Natural killer cell (primary cell): ENCODE measurements around the gene GIMAP1. TPM values are rescaled to one million over a fixed set of nuclear protein-coding genes. Genes with fewer than 3 reads are reported as not detected.
A peak's percentile ranks its signal among the peaks of the same experiment; 100 is the strongest.

Experiments used
- ATAC-seq, 3 donors: fragments of 150-1000 bp in 2 of 3; fragments of 200-7000 bp in 1 of 3; cut with Tn5 transposase; 1 replicate in 1 of 3; 2 replicates in 2 of 3; pipeline ENCODE4 v1.10.0; 2021; ENCODE audit warnings: mild to moderate bottlenecking in 2 of 3, moderate library complexity in 2 of 3
- DNase-seq, 2 donors: peaks; one replicate each; pipeline versions ENCODE4 v3.0.0 to v3.0.0-alpha.2; 2013 to 2021; ENCODE audit warnings: mixed read lengths in 1 of 2
- H3K27ac ChIP-seq: one replicate; pipeline ENCODE4 v1.5.1; 2013; ENCODE audit warnings: mild to moderate bottlenecking, low read length
- H3K27me3 ChIP-seq: one replicate; pipeline ENCODE4 v1.6.1; 2013; ENCODE audit warnings: low read length; ENCODE audit not compliant: control insufficient read depth, insufficient read depth
- H3K36me3 ChIP-seq: one replicate; pipeline ENCODE4 v1.6.1; 2013; ENCODE audit warnings: low read length; ENCODE audit not compliant: control insufficient read depth, insufficient read depth
- H3K4me1 ChIP-seq: one replicate; pipeline ENCODE4 v1.6.1; 2013; ENCODE audit warnings: low read length; ENCODE audit not compliant: control insufficient read depth, insufficient read depth
- H3K4me3 ChIP-seq: one replicate; pipeline ENCODE4 v1.5.1; 2013; ENCODE audit warnings: low read length
- H3K9me3 ChIP-seq: one replicate; pipeline ENCODE4 v1.6.1; 2013; ENCODE audit warnings: low read length; ENCODE audit not compliant: control insufficient read depth, insufficient read depth
- H3K27ac Mint-ChIP-seq, 2 donors: one replicate each; pipeline ENCODE4 v1.8.0; 2022; ENCODE audit warnings: mild to moderate bottlenecking in 2 of 2, mixed read lengths in 2 of 2, moderate library complexity in 1 of 2
- H3K27me3 Mint-ChIP-seq, 2 donors: one replicate each; pipeline ENCODE4 v1.8.0; 2022; ENCODE audit warnings: low read depth in 2 of 2, mixed read lengths in 2 of 2
- H3K36me3 Mint-ChIP-seq: one replicate; pipeline ENCODE4 v1.8.0; 2022; ENCODE audit warnings: mixed read lengths
- H3K4me1 Mint-ChIP-seq, 2 donors: one replicate each; pipeline ENCODE4 v1.8.0; 2022; ENCODE audit warnings: mixed read lengths in 2 of 2
- H3K4me3 Mint-ChIP-seq: one replicate; pipeline ENCODE4 v1.8.0; 2022; ENCODE audit warnings: mild to moderate bottlenecking, moderate library complexity, mixed read lengths
- H3K9me3 Mint-ChIP-seq, 2 donors: one replicate each; pipeline ENCODE4 v1.8.0; 2022; ENCODE audit warnings: mixed read lengths in 2 of 2
- CTCF ChIP-seq: fragments of 200-600 bp; IDR thresholded peaks from one replicate; pipeline ENCODE4 v1.8.0; 2022; ENCODE audit warnings: antibody characterized with exemption
- WGBS: methylation state at CpG from one replicate; pipeline ENCODE4 v1.1.7; 2013; ENCODE audit warnings: missing lambda C conversion rate; ENCODE audit not compliant: insufficient coverage; 5-methylcytosine and 5-hydroxymethylcytosine counted together
- intact Hi-C: fragments of 100-400 bp; cut with micrococcal nuclease; formaldehyde crosslinking; loops from one replicate; pipeline ENCODE4 v1.14.2; 2022
- total RNA-seq, 4 donors: library from RNA; stranded (reverse); fragments of 120-200 nt in 1 of 4; gene quantifications; one replicate each; pipeline versions ENCODE4 v1.2.3 to v1.2.4, GENCODE V29; 2013 to 2022

The GIMAP1 gene
- total RNA-seq, 3 donors from 2014 or later (not counting 1 experiment from before 2014, with no cell fraction given) = 11.1 to 23.9 (median 13.3) TPM

GRCh38 chr7:150737265-150738055 lies 21.0 kb downstream of the GIMAP1 start, which contains the start of gene GIMAP5:
TSS of gene GIMAP5 (plus strand) at chr7:150737418. CDS start at chr7:150740885, 3,467 bp downstream.
- Histone ChIP-seq H3K36me3 (peaks cover 25% of the 10 kb centered on the region), H3K4me1 (peaks cover 35% of the 10 kb centered on the region), H3K27ac (peak within 1 kb of the TSS; percentile 64), H3K9me3 (no peaks in the 10 kb centered on the region), H3K27me3 (no peaks in the 10 kb centered on the region), H3K4me3 (peak within 1 kb of the TSS; percentile 84)
- intact Hi-C loops = loop anchor here (2.0 to 5.0 kb wide), 5 partner anchors 19 to 285 kb away; partner anchors contain the start of genes GIMAP2, GIMAP4 and GIMAP8
- no peaks in the 10 kb centered on the region for H3K9me3 Mint-ChIP-seq
- peak within 1 kb of the TSS; percentile 86 to 91 for H3K27ac Mint-ChIP-seq
- peak within 1 kb of the TSS; percentile 91 for H3K4me3 Mint-ChIP-seq
- peaks cover 33% of the 10 kb centered on the region for H3K36me3 Mint-ChIP-seq
- peaks cover 66 to 73% of the 10 kb centered on the region in 2 donors for H3K4me1 Mint-ChIP-seq
- TF ChIP-seq CTCF = no peak
- 11% methylated on average over 14 of the region's 14 CpGs for WGBS
- H3K27me3 Mint-ChIP-seq = no peaks in the 10 kb centered on the region
- peak; percentile 51 to 71 for DNase-seq
- peak; percentile 85 to 88 (median 85) for ATAC-seq

GRCh38 chr7:150738092-150738491 lies 21.7 kb downstream of the GIMAP1 start:
- intact Hi-C loops = loop anchor here (2.0 to 5.0 kb wide), 5 partner anchors 19 to 286 kb away; partner anchors contain the start of genes GIMAP2, GIMAP4 and GIMAP8
- H3K4me1 ChIP-seq = peaks cover 35% of the 10 kb centered on the region
- peaks cover 32% of the 10 kb centered on the region for H3K36me3 ChIP-seq
- Mint-ChIP-seq H3K4me3 (peak overlapping the region; percentile 91), H3K27ac (peak overlapping the region; percentile 86 to 91), H3K9me3 (no peaks in the 10 kb centered on the region), H3K4me1 (peaks cover 66 to 77% of the 10 kb centered on the region in 2 donors), H3K27me3 (no peaks in the 10 kb centered on the region), H3K36me3 (peaks cover 40% of the 10 kb centered on the region)
- no peaks in the 10 kb centered on the region for H3K27me3 ChIP-seq
- H3K27ac ChIP-seq = peak overlapping the region; percentile 64
- H3K4me3 ChIP-seq = peak overlapping the region; percentile 84
- DNase-seq (no peak), ATAC-seq (no peak)
- no peaks in the 10 kb centered on the region for H3K9me3 ChIP-seq
- TF ChIP-seq CTCF = no peak
- whole genome bisulfite sequencing = 45% methylated on average over 3 of the region's 5 CpGs

GRCh38 chr7:150738591-150739001 lies 22.2 kb downstream of the GIMAP1 start:
- Mint-ChIP-seq H3K9me3 (no peaks in the 10 kb centered on the region), H3K27ac (peak overlapping the region; percentile 86 to 91), H3K27me3 (no peaks in the 10 kb centered on the region), H3K4me1 (peaks cover 66 to 77% of the 10 kb centered on the region in 2 donors), H3K4me3 (peak overlapping the region; percentile 91), H3K36me3 (peaks cover 45% of the 10 kb centered on the region)
- intact Hi-C loops = loop anchor here (2.0 to 5.0 kb wide), 5 partner anchors 18 to 286 kb away; partner anchors contain the start of genes GIMAP2, GIMAP4 and GIMAP8
- H3K4me3 ChIP-seq = peak overlapping the region; percentile 84
- H3K9me3 ChIP-seq = no peaks in the 10 kb centered on the region
- H3K27ac ChIP-seq = peak overlapping the region; percentile 64
- peaks cover 37% of the 10 kb centered on the region for H3K36me3 ChIP-seq
- peaks cover 37% of the 10 kb centered on the region for H3K4me1 ChIP-seq
- no peak for DNase-seq
- 40% methylated on average over 5 of the region's 5 CpGs for WGBS
- no peak for TF ChIP-seq CTCF
- H3K27me3 ChIP-seq = no peaks in the 10 kb centered on the region
- ATAC-seq = peak in 1 of 3 donors; percentile 40
